Measurements from ENCODE around the gene ANP32B. TPM values are rescaled to one million over a fixed set of nuclear protein-coding genes. Genes with fewer than 3 reads are reported as not detected.

Gene ANP32B
- total and polyA plus RNA-seq, 2 experiments from 2014 or later: 13.1 to 114 TPM

- Histone ChIP-seq H3K4me1 (ENCODE audit: insufficient read depth) (no peaks in the 10 kb centered on the region), H3K79me2 (replicated peaks; ENCODE audit: insufficient read depth) (no peaks in the 10 kb centered on the region), H3K4me2 (no peak overlapping the region), H3K36me3 (ENCODE audit: insufficient read depth) (no peaks in the 10 kb centered on the region), H3F3A (replicated peaks; ENCODE audit: low read depth) (no peaks in the 10 kb centered on the region), H3K4me3 (no peak overlapping the region), H3K9me2 (ENCODE audit: insufficient read depth) (no peaks in the 10 kb centered on the region), H4K20me1 (replicated peaks; ENCODE audit: insufficient read depth) (no peaks in the 10 kb centered on the region; the same call in 1 of the 2 replicates), H3K27ac (ENCODE audit: low read depth) (no peak overlapping the region), H2AFZ (no peak overlapping the region), H3K27me3 (ENCODE audit: insufficient read depth) (no peaks in the 10 kb centered on the region)
- H3K27ac Mint-ChIP-seq: no peak overlapping the region
- peaks cover 6% of the 10 kb centered on the region; the same call in 2 of the 3 replicates for H3K36me3 Mint-ChIP-seq (ENCODE audit: low read depth)
- H3K4me3 Mint-ChIP-seq: no peak overlapping the region
- no peaks in the 10 kb centered on the region for H3K4me1 Mint-ChIP-seq
- ATAC-seq (no peak), DNase-seq (ENCODE audit: low spot score) (no peak)
- H3K27me3 Mint-ChIP-seq (ENCODE audit: insufficient read depth, low read depth, poor library complexity): peaks cover 9% of the 10 kb centered on the region
- H3K9me3 Mint-ChIP-seq: no peaks in the 10 kb centered on the region
- no peak for TF ChIP-seq CREB1 (CRISPR knock-in tag; IDR thresholded peaks at IDR 0.05; ENCODE audit: low read depth)
- no peak for TF ChIP-seq ZNF114 (CRISPR knock-in tag; IDR thresholded peaks at IDR 0.05)
- no peak for TF ChIP-seq ZNF462 (CRISPR knock-in tag; IDR thresholded peaks at IDR 0.05)
- no peak for TF ChIP-seq EZH2 (IDR thresholded peaks at IDR 0.05; ENCODE audit: low read depth, unreplicated experiment)
- no peak for TF ChIP-seq STAT1 (IDR thresholded peaks at IDR 0.05; ENCODE audit: unreplicated experiment)
- TF ChIP-seq EZH2phosphoT487 (IDR thresholded peaks at IDR 0.05; ENCODE audit: unreplicated experiment): no peak
- TF ChIP-seq, protein P1, sequence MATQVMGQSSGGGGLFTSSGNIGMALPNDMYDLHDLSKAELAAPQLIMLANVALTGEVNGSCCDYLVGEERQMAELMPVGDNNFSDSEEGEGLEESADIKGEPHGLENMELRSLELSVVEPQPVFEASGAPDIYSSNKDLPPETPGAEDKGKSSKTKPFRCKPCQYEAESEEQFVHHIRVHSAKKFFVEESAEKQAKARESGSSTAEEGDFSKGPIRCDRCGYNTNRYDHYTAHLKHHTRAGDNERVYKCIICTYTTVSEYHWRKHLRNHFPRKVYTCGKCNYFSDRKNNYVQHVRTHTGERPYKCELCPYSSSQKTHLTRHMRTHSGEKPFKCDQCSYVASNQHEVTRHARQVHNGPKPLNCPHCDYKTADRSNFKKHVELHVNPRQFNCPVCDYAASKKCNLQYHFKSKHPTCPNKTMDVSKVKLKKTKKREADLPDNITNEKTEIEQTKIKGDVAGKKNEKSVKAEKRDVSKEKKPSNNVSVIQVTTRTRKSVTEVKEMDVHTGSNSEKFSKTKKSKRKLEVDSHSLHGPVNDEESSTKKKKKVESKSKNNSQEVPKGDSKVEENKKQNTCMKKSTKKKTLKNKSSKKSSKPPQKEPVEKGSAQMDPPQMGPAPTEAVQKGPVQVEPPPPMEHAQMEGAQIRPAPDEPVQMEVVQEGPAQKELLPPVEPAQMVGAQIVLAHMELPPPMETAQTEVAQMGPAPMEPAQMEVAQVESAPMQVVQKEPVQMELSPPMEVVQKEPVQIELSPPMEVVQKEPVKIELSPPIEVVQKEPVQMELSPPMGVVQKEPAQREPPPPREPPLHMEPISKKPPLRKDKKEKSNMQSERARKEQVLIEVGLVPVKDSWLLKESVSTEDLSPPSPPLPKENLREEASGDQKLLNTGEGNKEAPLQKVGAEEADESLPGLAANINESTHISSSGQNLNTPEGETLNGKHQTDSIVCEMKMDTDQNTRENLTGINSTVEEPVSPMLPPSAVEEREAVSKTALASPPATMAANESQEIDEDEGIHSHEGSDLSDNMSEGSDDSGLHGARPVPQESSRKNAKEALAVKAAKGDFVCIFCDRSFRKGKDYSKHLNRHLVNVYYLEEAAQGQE (IDR thresholded peaks at IDR 0.05; ENCODE audit: unreplicated experiment): no peak
- no peak for TF ChIP-seq POLR2AphosphoS5 (IDR thresholded peaks at IDR 0.05; ENCODE audit: low read depth)
- TF ChIP-seq ZNF331 (CRISPR knock-in tag; IDR thresholded peaks at IDR 0.05; ENCODE audit: low read depth): no peak
- TF ChIP-seq, protein P2, sequence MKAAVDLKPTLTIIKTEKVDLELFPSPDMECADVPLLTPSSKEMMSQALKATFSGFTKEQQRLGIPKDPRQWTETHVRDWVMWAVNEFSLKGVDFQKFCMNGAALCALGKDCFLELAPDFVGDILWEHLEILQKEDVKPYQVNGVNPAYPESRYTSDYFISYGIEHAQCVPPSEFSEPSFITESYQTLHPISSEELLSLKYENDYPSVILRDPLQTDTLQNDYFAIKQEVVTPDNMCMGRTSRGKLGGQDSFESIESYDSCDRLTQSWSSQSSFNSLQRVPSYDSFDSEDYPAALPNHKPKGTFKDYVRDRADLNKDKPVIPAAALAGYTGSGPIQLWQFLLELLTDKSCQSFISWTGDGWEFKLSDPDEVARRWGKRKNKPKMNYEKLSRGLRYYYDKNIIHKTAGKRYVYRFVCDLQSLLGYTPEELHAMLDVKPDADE (IDR thresholded peaks at IDR 0.05): no peak
- no peak for TF ChIP-seq NANOG (IDR thresholded peaks at IDR 0.05; ENCODE audit: borderline replicate concordance)
- no peak for TF ChIP-seq JUNB (IDR thresholded peaks at IDR 0.05; ENCODE audit: unreplicated experiment)
- no peak for TF ChIP-seq CTCF (conservative IDR thresholded peaks at IDR 0.05; ENCODE audit: low read depth in 2 of 2)
These were observed 39.3 kb downstream of the ANP32B start for GRCh38 chr9:98022447-98022846.

Measured in GM23338 (cell line).